SJCRH30 (cell line): ENCODE measurements around the gene FCRLA. TPM values are rescaled to one million over a fixed set of nuclear protein-coding genes. Genes with fewer than 3 reads are reported as not detected.
"Not testable (repeated sequence)": the region's sequence is repeated elsewhere in the genome, so short reads cannot be mapped to it uniquely, and the experiment has no call there.

Experiments
- DNase-seq, 2 experiments: peaks; one replicate each; pipeline ENCODE4 v3.0.0-alpha.2; 2015 to 2020
- H3K27ac ChIP-seq: fragments of 250-450 bp; sonication (Bioruptor Pico); 2 replicates; pipeline ENCODE4 v1.5.1; 2020; ENCODE audit warnings: mild to moderate bottlenecking, moderate library complexity
- H3K27me3 ChIP-seq: fragments of 250-450 bp; sonication (Bioruptor Pico); 2 replicates; pipeline ENCODE4 v1.5.1; 2020; ENCODE audit warnings: mild to moderate bottlenecking, moderate library complexity
- H3K36me3 ChIP-seq: fragments of 250-450 bp; sonication (Bioruptor Pico); 2 replicates; pipeline ENCODE4 v1.5.1; 2020; ENCODE audit warnings: mild to moderate bottlenecking, moderate library complexity
- H3K4me1 ChIP-seq: fragments of 250-450 bp; sonication (Bioruptor Pico); 2 replicates; pipeline ENCODE4 v1.5.1; 2020; ENCODE audit warnings: mild to moderate bottlenecking, moderate library complexity
- H3K4me3 ChIP-seq: fragments of 250-450 bp; sonication (Bioruptor Pico); 2 replicates; pipeline ENCODE4 v1.5.1; 2020; ENCODE audit warnings: mild to moderate bottlenecking, moderate library complexity
- H3K9me3 ChIP-seq: fragments of 250-450 bp; sonication (Bioruptor Pico); replicated peaks from 2 replicates; pipeline ENCODE4 v1.5.1; 2020; ENCODE audit warnings: mild to moderate bottlenecking, moderate library complexity
- total RNA-seq: library from RNA; depleted of rRNA; stranded (reverse); fragments of >200 nt; shearing (Covaris generic); gene quantifications from 2 replicates; pipeline ENCODE4 v1.2.3, GENCODE V29; 2014; rRNA removed

Gene FCRLA
- total RNA-seq: 164 and 168 TPM in 2 replicates

DNA sequence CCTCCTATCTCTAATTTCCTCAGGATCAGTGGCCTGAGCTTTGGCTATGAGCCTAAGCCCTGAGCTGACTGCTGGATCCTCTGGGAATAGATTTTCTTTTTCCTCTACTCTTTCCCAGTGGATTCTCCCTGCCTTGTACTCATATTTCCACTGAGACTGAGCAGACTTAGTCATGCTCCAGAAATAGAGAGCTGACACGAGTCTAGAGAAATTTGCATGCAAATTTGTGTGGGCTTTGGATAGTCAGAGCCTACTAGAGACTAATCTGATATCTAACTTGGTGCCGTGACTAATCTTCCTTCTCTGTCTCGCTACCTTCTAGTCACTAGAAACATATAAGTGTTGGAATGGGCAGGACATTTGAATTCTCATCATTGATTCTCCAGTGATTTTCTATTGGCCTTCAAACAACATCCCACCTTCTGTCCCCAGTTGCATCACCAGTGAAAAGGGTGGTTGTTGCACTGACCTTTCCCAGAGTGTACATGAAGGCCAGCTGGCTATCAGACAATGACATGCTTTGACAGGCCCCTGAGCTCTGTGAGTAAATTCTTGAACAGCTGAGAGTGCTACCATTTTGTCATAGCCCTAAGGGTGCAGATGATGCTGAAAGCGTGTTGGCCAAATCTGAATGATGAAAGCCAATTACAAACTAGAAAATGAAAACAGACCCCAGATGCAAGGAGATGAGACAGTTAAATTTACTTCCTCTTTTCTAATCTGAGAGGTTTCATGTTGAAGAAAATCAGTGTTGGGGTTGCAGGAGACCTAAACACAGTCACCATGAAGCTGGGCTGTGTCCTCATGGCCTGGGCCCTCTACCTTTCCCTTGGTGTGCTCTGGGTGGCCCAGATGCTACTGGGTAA, at the start of gene FCRLA:
FCRLA (plus strand) TSS at position 748 of the 866 bp plus-strand sequence; CDS start at position 784, 36 bp downstream.
- Histone ChIP-seq H3K4me3 (peak within 1 kb of the TSS; percentile 48), H3K27me3 (no peaks in the 10 kb centered on the region), H3K27ac (peak within 1 kb of the TSS; percentile 98), H3K4me1 (peaks cover 20% of the 10 kb centered on the region), H3K36me3 (no peaks in the 10 kb centered on the region; the same call in 1 of the 2 replicates), H3K9me3 (no peaks in the 10 kb centered on the region)
- peak; percentile 88 to 95 for DNase-seq

DNA sequence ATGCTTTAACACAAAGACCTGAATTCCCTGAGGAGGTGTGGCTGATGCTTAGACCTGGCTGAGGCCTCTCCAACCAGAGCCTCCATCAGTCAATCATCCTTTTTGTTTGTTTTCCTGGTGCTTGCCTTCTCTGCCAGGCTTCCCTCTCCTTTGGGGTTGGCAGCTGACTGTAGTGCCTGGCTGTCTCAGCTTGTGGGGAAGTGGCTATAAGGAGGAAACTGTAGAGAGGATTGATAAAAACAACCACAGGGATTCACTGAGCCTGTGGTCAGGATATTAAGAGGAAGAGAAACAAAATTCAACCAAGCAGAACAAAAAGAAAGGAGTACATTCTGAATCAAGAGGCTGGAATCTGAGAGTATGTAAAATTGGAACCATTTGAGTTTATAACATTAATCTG, 48.5 kb upstream of the FCRLA start:
- not testable (repeated sequence) for H3K4me3 ChIP-seq, H3K27me3 ChIP-seq, H3K27ac ChIP-seq, H3K9me3 ChIP-seq, DNase-seq, H3K36me3 ChIP-seq, H3K4me1 ChIP-seq

- DNase-seq, H3K27me3 ChIP-seq, H3K9me3 ChIP-seq, H3K4me3 ChIP-seq, H3K27ac ChIP-seq, H3K36me3 ChIP-seq, H3K4me1 ChIP-seq: not testable (repeated sequence)
Measured at GRCh38 chr1:161661660-161662311, 45.2 kb upstream of the FCRLA start.

DNA sequence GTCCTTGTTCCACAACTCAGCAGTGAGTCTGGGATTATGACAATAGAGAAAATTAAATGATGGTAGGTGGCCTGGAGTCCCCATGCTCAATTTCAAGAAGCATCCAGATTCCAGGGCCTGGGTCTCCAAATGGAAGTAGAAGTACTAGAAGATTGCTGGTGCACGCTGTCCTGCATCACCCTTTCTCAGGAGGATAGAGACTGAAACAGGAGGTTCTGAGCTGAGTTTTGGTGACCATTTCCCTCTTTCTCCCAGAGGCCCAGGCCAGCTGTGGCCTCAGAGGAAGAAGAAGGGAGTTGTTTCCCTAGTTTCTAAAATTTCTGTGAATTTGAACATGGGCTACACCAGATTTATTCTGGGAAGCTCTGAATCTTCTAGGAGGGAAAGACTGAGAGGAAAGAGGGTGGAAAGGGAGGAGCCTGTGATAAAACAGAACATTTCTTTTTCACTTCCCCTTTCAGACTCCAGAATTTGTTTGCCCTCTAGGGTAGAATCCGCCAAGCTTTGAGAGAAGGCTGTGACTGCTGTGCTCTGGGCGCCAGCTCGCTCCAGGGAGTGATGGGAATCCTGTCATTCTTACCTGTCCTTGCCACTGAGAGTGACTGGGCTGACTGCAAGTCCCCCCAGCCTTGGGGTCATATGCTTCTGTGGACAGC, 44.2 kb upstream of the FCRLA start, which contains the start of gene FCGR2B:
FCGR2B (plus strand) TSS at position 460 of the 656 bp plus-strand sequence; CDS start at position 559, 99 bp downstream.
- H3K9me3 ChIP-seq, H3K36me3 ChIP-seq: not testable (repeated sequence)

GRCh38 chr1:161663569-161663968, 43.5 kb upstream of the FCRLA start:
- H3K9me3 ChIP-seq, H3K27me3 ChIP-seq, H3K36me3 ChIP-seq, DNase-seq, H3K4me1 ChIP-seq, H3K4me3 ChIP-seq, H3K27ac ChIP-seq: not testable (repeated sequence)

More for the DNA sequence above, 44.2 kb upstream of the FCRLA start, which contains the start of gene FCGR2B:
- not testable (repeated sequence) for H3K27ac ChIP-seq, DNase-seq, H3K4me1 ChIP-seq, H3K4me3 ChIP-seq, H3K27me3 ChIP-seq

DNA sequence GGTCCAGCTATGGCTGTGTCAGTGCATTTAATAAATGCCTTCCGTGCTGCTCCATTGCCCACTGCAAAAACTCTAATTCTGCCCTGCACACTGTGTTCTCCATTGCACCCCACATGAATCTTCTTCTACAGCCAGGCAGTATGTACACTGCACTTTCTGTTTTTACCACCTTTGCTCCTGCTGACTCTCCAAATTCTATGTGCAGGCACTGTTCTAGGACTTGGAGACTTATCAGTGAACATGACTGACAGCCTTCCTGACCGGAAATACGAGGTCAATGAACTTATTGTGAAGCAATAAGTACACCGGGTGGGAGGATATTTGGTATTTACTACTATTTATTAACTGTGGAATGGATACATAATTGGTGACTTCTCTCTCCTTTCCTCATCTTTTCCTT, 42.3 kb upstream of the FCRLA start:
- not testable (repeated sequence) for H3K27ac ChIP-seq, DNase-seq, H3K4me3 ChIP-seq, H3K4me1 ChIP-seq, H3K27me3 ChIP-seq, H3K36me3 ChIP-seq, H3K9me3 ChIP-seq

- not testable (repeated sequence) for H3K9me3 ChIP-seq, H3K36me3 ChIP-seq, H3K4me3 ChIP-seq, H3K4me1 ChIP-seq, H3K27me3 ChIP-seq, H3K27ac ChIP-seq
- peak in 1 of 2 experiments; percentile 6 for DNase-seq
Measured at GRCh38 chr1:161671045-161672020, 35.7 kb upstream of the FCRLA start.

DNA sequence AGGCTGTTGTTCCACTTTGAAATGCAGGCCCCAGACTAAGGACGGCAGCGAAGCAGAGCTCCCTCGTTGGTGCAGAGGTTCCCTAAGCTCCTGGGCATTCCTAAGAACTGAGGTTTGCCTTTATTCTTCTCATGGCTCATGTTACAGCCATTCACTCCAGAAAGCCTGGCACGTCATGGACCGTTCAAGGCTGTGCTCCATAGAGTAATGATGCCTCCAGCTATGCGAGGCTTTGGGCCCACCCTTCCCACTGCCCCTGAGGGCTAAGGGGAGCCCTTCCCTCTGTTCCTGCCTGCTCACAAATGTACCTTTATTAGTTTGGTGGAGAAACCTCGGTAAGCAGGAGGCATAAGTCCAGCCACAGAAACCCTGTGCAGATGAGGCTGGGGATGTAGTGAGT, 33.6 kb upstream of the FCRLA start:
- H3K4me1 ChIP-seq, H3K9me3 ChIP-seq, H3K27me3 ChIP-seq, H3K36me3 ChIP-seq, H3K27ac ChIP-seq, H3K4me3 ChIP-seq: not testable (repeated sequence)
- DNase-seq: peak; percentile 8 to 43

- H3K27ac ChIP-seq, H3K27me3 ChIP-seq, H3K9me3 ChIP-seq, H3K4me3 ChIP-seq, H3K36me3 ChIP-seq, H3K4me1 ChIP-seq, DNase-seq: not testable (repeated sequence)
Measured at GRCh38 chr1:161674447-161674846, 32.6 kb upstream of the FCRLA start.

GRCh38 chr1:161674908-161675307, 32.1 kb upstream of the FCRLA start:
- not testable (repeated sequence) for H3K4me3 ChIP-seq, H3K4me1 ChIP-seq, H3K36me3 ChIP-seq, H3K27ac ChIP-seq, H3K27me3 ChIP-seq, DNase-seq, H3K9me3 ChIP-seq

DNA sequence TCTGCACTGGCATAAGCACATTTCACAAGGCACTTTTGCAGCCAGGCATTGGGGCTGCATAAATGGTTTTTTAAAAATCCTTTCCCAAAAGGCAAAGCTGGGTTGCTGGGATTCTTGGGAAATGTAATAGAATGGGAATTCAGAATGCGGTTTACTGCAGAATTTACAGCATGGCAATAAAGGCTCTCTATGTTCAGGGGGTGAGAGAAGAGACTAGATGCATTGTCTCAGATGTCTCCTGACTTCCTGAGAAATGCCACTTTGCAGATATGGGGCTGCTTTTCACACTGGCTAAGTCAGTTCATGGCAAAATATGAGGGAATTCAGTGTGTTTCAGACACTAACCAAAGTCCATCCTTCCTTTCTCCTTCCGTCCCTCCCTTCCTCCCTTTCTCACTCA, 30.6 kb upstream of the FCRLA start:
- Histone ChIP-seq H3K4me1 (no peaks in the 10 kb centered on the region), H3K27me3 (no peaks in the 10 kb centered on the region), H3K36me3 (no peaks in the 10 kb centered on the region), H3K9me3 (no peaks in the 10 kb centered on the region; the same call in 1 of the 2 replicates), H3K27ac (no peak overlapping the region), H3K4me3 (no peak overlapping the region)
- no peak for DNase-seq

GRCh38 chr1:161676958-161677689, 29.9 kb upstream of the FCRLA start:
- no peaks in the 10 kb centered on the region; the same call in 1 of the 2 replicates for H3K9me3 ChIP-seq
- DNase-seq: no peak
- no peak overlapping the region for H3K27ac ChIP-seq
- no peaks in the 10 kb centered on the region for H3K4me1 ChIP-seq
- no peak overlapping the region for H3K4me3 ChIP-seq
- H3K27me3 ChIP-seq: no peaks in the 10 kb centered on the region
- H3K36me3 ChIP-seq: no peaks in the 10 kb centered on the region

GRCh38 chr1:161678500-161678899, 28.5 kb upstream of the FCRLA start:
- DNase-seq: no peak
- Histone ChIP-seq H3K27me3 (no peaks in the 10 kb centered on the region), H3K36me3 (no peaks in the 10 kb centered on the region), H3K4me3 (no peak overlapping the region), H3K27ac (no peak overlapping the region), H3K4me1 (no peaks in the 10 kb centered on the region), H3K9me3 (no peaks in the 10 kb centered on the region; the same call in 1 of the 2 replicates)
